ENCODE measurements around the gene KRTAP5-1. TPM values are rescaled to one million over a fixed set of nuclear protein-coding genes. Genes with fewer than 3 reads are reported as not detected.

Gene KRTAP5-1
- total RNA-seq, 1 donor from 2014 or later: not detected

- intact Hi-C loops (cut with micrococcal nuclease): no loop called here
These were observed 22.5 kb downstream of the KRTAP5-1 start for GRCh38 chr11:1562469-1563148.

GRCh38 chr11:1561955-1562354, 23.1 kb downstream of the KRTAP5-1 start:
- intact Hi-C loops (cut with micrococcal nuclease): no loop called here

- intact Hi-C loops (cut with micrococcal nuclease): no loop called here
These were observed 23.8 kb downstream of the KRTAP5-1 start for GRCh38 chr11:1561266-1561665.

- intact Hi-C loops (cut with micrococcal nuclease): no loop called here
These were observed 24.3 kb downstream of the KRTAP5-1 start for GRCh38 chr11:1560649-1561251.

GRCh38 chr11:1560002-1560648, 25.0 kb downstream of the KRTAP5-1 start:
- intact Hi-C loops (cut with micrococcal nuclease): no loop called here

GRCh38 chr11:1559111-1559951, 25.8 kb downstream of the KRTAP5-1 start:
- intact Hi-C loops (cut with micrococcal nuclease): no loop called here

GRCh38 chr11:1558775-1559110, 26.3 kb downstream of the KRTAP5-1 start:
- intact Hi-C loops (cut with micrococcal nuclease): no loop called here

GRCh38 chr11:1557904-1558774, 26.9 kb downstream of the KRTAP5-1 start:
- intact Hi-C loops (cut with micrococcal nuclease): no loop called here

GRCh38 chr11:1557051-1557884, 27.8 kb downstream of the KRTAP5-1 start:
- intact Hi-C loops (cut with micrococcal nuclease): no loop called here

GRCh38 chr11:1556278-1556902, 28.7 kb downstream of the KRTAP5-1 start:
- intact Hi-C loops (cut with micrococcal nuclease): no loop called here

- intact Hi-C loops (cut with micrococcal nuclease): no loop called here
These were observed 29.4 kb downstream of the KRTAP5-1 start for GRCh38 chr11:1555713-1556153.

GRCh38 chr11:1554981-1555712, 29.9 kb downstream of the KRTAP5-1 start:
- intact Hi-C loops (cut with micrococcal nuclease): no loop called here

GRCh38 chr11:1553808-1554594, 31.1 kb downstream of the KRTAP5-1 start:
- intact Hi-C loops (cut with micrococcal nuclease): no loop called here

- intact Hi-C loops (cut with micrococcal nuclease): no loop called here
These were observed 35.4 kb downstream of the KRTAP5-1 start for GRCh38 chr11:1549338-1550330.

- intact Hi-C loops (cut with micrococcal nuclease): no loop called here
These were observed 36.6 kb downstream of the KRTAP5-1 start for GRCh38 chr11:1548221-1549070.
